MM.1S (cell line): ENCODE measurements around the gene MORN5.

Experiments used
- DNase-seq: peaks from one replicate; pipeline ENCODE4 v3.0.0-alpha.2; 2015
- H2AFZ ChIP-seq: fragments of 300-600 bp; sonication (generic); 2 replicates; pipeline ENCODE4 v1.6.0; 2016; ENCODE audit warnings: antibody characterized with exemption, low read length
- H3F3A ChIP-seq: fragments of 300-600 bp; sonication (generic); 2 replicates; pipeline ENCODE4 v1.6.1; 2016; ENCODE audit warnings: mild to moderate bottlenecking, antibody characterized with exemption, low read length, moderate library complexity, mixed read lengths; ENCODE audit not compliant: insufficient read depth
- H3K27ac ChIP-seq: fragments of 300-600 bp; sonication (generic); 2 replicates; pipeline ENCODE4 v1.5.1; 2016; ENCODE audit warnings: mild to moderate bottlenecking, low read length
- H3K27me3 ChIP-seq: fragments of 300-600 bp; sonication (generic); replicated peaks from 2 replicates; pipeline ENCODE4 v1.6.0; 2016; ENCODE audit warnings: low read length; ENCODE audit not compliant: insufficient read depth
- H3K36me3 ChIP-seq: fragments of 300-600 bp; sonication (generic); replicated peaks from 2 replicates; pipeline ENCODE4 v1.6.1; 2016; ENCODE audit warnings: mild to moderate bottlenecking, low read length, mixed read lengths; ENCODE audit not compliant: insufficient read depth
- H3K4me1 ChIP-seq: fragments of 300-600 bp; sonication (generic); 2 replicates; pipeline ENCODE4 v1.6.1; 2016; ENCODE audit warnings: low read length, mixed read lengths
- H3K4me2 ChIP-seq: fragments of 300-600 bp; sonication (generic); 2 replicates; pipeline ENCODE4 v1.6.0; 2016; ENCODE audit warnings: low read depth, low read length
- H3K4me3 ChIP-seq: fragments of 300-600 bp; sonication (generic); 2 replicates; pipeline ENCODE4 v1.5.1; 2016; ENCODE audit warnings: low read length, mixed read lengths
- H3K79me2 ChIP-seq: fragments of 300-600 bp; sonication (generic); 2 replicates; pipeline ENCODE4 v1.6.1; 2016; ENCODE audit warnings: mixed run types, low read length, mixed read lengths
- H3K9ac ChIP-seq: fragments of 300-600 bp; sonication (generic); 2 replicates; pipeline ENCODE4 v1.6.1; 2016; ENCODE audit warnings: low read length, mixed read lengths
- H3K9me2 ChIP-seq: fragments of 300-600 bp; sonication (generic); replicated peaks from 2 replicates; pipeline ENCODE4 v1.6.1; 2016; ENCODE audit warnings: mild to moderate bottlenecking, low read length, mixed read lengths; ENCODE audit not compliant: insufficient read depth
- H3K9me3 ChIP-seq: fragments of 300-600 bp; sonication (generic); replicated peaks from 2 replicates; pipeline ENCODE4 v1.6.1; 2016; ENCODE audit warnings: mild to moderate bottlenecking, low read length, mixed read lengths; ENCODE audit not compliant: insufficient read depth
- H4K20me1 ChIP-seq: fragments of 300-600 bp; sonication (generic); 2 replicates; pipeline ENCODE4 v1.6.1; 2016; ENCODE audit warnings: mild to moderate bottlenecking, low read length, moderate library complexity, mixed read lengths; ENCODE audit not compliant: insufficient read depth
- EZH2 ChIP-seq: fragments of 300-600 bp; sonication (generic); optimal IDR thresholded peaks from 2 replicates; pipeline ENCODE3; 2017; ENCODE audit warnings: low read depth, mild to moderate bottlenecking, antibody characterized with exemption, low read length, mixed read lengths
- EZH2phosphoT487 ChIP-seq: fragments of 300-600 bp; sonication (generic); IDR thresholded peaks from 2 replicates; pipeline ENCODE4 v1.6.1; 2018; ENCODE audit warnings: antibody characterized with exemption, low read length
- TF ChIP-seq, protein P1 (sequence below): fragments of 300-600 bp; sonication (generic); IDR thresholded peaks from 2 replicates; pipeline ENCODE4 v1.5.1; 2016; ENCODE audit warnings: antibody characterized with exemption, low read length, mixed read lengths

MORN5 gene

GRCh38 chr9:122197426-122197825 is 37.7 kb downstream of the MORN5 start:
- no peak for DNase-seq
- Histone ChIP-seq H3F3A (no peaks in the 10 kb centered on the region), H3K9ac (no peak overlapping the region)

GRCh38 chr9:122197882-122198281 is 38.2 kb downstream of the MORN5 start:
- no peaks in the 10 kb centered on the region for H4K20me1 ChIP-seq
- TF ChIP-seq EZH2 (no peak), EZH2phosphoT487 (no peak)
- TF ChIP-seq, protein P1, sequence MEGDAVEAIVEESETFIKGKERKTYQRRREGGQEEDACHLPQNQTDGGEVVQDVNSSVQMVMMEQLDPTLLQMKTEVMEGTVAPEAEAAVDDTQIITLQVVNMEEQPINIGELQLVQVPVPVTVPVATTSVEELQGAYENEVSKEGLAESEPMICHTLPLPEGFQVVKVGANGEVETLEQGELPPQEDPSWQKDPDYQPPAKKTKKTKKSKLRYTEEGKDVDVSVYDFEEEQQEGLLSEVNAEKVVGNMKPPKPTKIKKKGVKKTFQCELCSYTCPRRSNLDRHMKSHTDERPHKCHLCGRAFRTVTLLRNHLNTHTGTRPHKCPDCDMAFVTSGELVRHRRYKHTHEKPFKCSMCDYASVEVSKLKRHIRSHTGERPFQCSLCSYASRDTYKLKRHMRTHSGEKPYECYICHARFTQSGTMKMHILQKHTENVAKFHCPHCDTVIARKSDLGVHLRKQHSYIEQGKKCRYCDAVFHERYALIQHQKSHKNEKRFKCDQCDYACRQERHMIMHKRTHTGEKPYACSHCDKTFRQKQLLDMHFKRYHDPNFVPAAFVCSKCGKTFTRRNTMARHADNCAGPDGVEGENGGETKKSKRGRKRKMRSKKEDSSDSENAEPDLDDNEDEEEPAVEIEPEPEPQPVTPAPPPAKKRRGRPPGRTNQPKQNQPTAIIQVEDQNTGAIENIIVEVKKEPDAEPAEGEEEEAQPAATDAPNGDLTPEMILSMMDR = no peak
- H3K79me2 ChIP-seq = no peaks in the 10 kb centered on the region
- H3K9me3 ChIP-seq = no peaks in the 10 kb centered on the region
- H3K4me2 ChIP-seq = no peak overlapping the region
- no peak overlapping the region for H3K4me3 ChIP-seq
- no peaks in the 10 kb centered on the region for H3K36me3 ChIP-seq
- H3K9ac ChIP-seq = no peak overlapping the region
- H3K9me2 ChIP-seq = no peaks in the 10 kb centered on the region
- H2AFZ ChIP-seq = no peak overlapping the region
- no peaks in the 10 kb centered on the region for H3K27me3 ChIP-seq
- DNase-seq = no peak
- H3F3A ChIP-seq = no peaks in the 10 kb centered on the region
- H3K4me1 ChIP-seq = no peaks in the 10 kb centered on the region
- no peak overlapping the region for H3K27ac ChIP-seq

More at GRCh38 chr9:122197426-122197825, 37.7 kb downstream of the MORN5 start:
- no peak overlapping the region for H3K4me2 ChIP-seq
- no peaks in the 10 kb centered on the region for H3K9me3 ChIP-seq
- H2AFZ ChIP-seq = no peak overlapping the region
- no peaks in the 10 kb centered on the region for H4K20me1 ChIP-seq
- TF ChIP-seq, protein P1 = no peak
- TF ChIP-seq EZH2phosphoT487 (no peak), EZH2 (no peak)
- H3K27me3 ChIP-seq = no peaks in the 10 kb centered on the region
- H3K36me3 ChIP-seq = no peaks in the 10 kb centered on the region
- no peaks in the 10 kb centered on the region for H3K79me2 ChIP-seq
- no peaks in the 10 kb centered on the region for H3K4me1 ChIP-seq
- H3K9me2 ChIP-seq = no peaks in the 10 kb centered on the region
- no peak overlapping the region for H3K27ac ChIP-seq
- H3K4me3 ChIP-seq = no peak overlapping the region

DNA sequence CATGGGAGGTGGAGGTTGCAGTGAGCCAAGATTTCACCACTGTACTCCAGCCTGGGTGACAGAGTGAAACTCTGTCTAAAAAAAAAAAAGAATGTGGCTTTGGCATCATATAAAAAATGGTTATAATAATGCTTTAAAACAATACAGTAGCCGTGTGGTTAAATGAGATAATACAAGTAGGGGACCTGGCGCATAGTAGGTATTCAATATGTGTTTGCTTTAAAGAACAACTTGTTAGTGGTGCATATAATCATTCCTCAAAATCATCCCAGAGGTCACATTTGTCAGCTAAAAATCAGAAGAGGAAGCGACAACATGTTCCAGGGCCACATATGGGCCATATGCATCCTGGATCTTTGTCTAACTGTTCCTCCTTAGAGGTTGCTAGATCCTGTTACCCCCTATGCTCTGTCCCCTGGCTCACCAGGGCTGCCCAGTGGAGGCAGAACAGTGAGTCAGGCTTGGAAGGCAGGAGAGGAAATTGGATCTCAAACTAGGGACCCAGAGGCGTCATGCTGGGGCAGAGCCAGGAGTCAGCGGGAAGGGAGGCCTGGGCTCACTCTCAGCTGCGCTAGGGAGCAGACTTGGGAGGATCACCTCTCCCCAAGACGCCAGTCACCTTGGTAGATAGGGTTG is 41.4 kb downstream of the MORN5 start:
- no peak overlapping the region for H2AFZ ChIP-seq
- H3K27me3 ChIP-seq = peaks cover 6% of the 10 kb centered on the region; the same call in 1 of the 2 replicates
- H3K79me2 ChIP-seq = no peaks in the 10 kb centered on the region
- no peaks in the 10 kb centered on the region for H3K36me3 ChIP-seq
- no peak overlapping the region for H3K4me3 ChIP-seq
- no peaks in the 10 kb centered on the region for H3K9me2 ChIP-seq
- H3K4me2 ChIP-seq = no peak overlapping the region
- no peaks in the 10 kb centered on the region for H3K9me3 ChIP-seq
- H3F3A ChIP-seq = no peaks in the 10 kb centered on the region
- H3K4me1 ChIP-seq = no peaks in the 10 kb centered on the region
- no peak for DNase-seq
- no peak overlapping the region for H3K27ac ChIP-seq
- TF ChIP-seq, protein P1 = no peak
- TF ChIP-seq EZH2phosphoT487 = no peak
- TF ChIP-seq EZH2 = no peak
- no peaks in the 10 kb centered on the region for H4K20me1 ChIP-seq
- no peak overlapping the region for H3K9ac ChIP-seq
